EL (cell line): ENCODE results near the gene CDNF.
A peak's percentile ranks its signal among the peaks of the same experiment; 100 is the strongest.
"Not testable (repeated sequence)": the region's sequence is repeated elsewhere in the genome, so short reads cannot be mapped to it uniquely, and the experiment has no call there.

Source experiments
- DNase-seq: peaks from one replicate; pipeline ENCODE4 v3.0.0-alpha.2; 2016

Gene CDNF

DNA sequence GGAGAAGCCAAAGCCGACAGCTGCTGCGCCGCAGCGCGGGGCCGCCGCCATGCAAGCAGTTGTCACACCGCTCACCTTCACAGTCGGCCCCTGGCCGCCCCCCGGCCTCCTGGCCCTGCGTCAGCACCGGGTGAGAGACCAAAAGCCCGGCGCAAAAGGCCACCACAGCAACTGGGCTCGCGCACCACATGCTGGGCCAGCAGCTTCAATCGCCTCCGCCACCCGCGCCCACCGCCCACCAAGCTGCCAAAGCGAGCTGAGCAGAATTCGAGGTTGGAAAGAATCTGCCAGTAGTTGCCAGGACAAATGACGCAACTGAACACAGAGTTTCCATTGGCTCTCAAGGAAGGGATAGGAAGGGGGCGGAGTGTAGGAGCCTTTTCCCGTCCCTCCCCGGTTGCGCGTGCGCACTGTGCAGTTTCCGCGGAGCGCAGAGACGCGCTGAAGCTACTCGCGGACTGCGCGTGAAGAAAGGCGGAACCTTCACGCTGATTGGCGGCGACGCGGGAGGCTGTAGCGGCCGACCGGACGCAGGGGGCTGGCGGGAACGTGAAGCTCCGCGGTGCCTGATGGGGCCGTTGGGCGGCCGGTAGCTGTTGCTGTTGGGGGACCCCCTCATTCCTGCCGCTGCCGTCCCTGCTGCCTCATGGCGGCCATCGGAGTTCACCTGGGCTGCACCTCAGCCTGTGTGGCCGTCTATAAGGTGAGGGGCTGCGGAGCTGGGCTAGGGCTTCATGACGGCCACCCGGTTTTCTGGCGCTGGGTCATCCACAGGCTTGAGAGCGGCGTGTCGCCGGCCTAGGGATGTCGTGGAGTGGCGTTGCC is at the start of gene CDNF, which contains the start of the genes HSPA14 and MSANTD7:
CDNF (minus strand) TSS at position 281 of the 825 bp plus-strand sequence; CDS start at position 190, 91 bp downstream.
HSPA14 (plus strand) TSS at position 550 of the 825 bp plus-strand sequence; CDS start at position 647, 97 bp downstream.
MSANTD7 (plus strand) TSS at position 550 of the 825 bp plus-strand sequence. CDS start 3,979 bp downstream, outside the sequence.
- peak; percentile 99 for DNase-seq

DNA sequence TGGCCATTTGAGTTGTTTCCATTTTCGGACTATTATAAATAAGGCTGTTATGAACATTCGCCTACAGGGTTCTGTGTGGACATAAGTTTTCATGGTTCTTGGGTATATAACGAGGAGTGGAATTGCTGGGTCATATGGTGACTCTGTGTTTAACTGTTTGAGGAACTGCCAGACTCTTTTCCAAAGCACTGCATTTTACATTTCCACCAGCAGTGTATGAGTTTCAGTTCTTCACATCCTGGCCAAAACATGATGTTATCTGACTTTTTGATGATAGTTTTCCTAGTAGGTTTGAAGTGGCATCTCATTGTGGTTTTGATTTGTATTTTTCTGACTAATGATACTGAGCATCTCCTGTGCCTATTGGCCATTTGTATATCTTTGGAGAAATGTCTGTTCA is 46.2 kb upstream of the CDNF start:
- DNase-seq = no peak

DNA sequence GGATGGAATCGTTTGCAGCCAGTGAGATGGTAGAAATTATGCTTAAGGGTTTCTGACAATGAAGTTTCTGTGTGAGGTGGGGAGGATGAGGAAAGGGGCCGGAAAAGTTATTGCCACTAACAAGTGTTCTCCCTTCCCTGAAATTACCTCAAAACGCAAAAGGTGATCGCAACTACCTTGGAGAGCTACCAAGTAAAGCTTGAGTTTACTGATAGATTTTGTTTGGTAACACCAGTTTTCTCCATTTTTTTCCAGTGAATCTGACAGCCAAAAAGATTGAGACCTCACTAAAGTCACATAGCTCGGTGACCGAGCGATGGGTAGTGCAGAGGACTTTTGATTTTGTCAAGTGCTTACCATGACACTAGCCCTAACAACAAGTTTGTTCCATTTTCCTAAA is 42.4 kb upstream of the CDNF start:
- DNase-seq = peak; percentile 6

DNA sequence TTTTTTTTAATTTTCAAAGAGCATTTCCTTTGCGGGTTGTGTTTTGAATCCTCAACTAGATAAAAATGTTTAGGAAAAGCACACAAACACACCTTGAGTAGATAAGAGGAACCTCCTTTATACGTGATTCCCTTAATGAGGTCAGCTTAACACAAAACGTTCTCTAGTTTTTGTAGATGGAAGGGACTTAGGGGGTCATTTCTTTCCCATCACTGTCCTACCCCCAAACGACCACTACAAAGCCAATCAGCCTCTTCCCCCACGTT is 42.0 kb upstream of the CDNF start:
- DNase-seq = no peak

DNA sequence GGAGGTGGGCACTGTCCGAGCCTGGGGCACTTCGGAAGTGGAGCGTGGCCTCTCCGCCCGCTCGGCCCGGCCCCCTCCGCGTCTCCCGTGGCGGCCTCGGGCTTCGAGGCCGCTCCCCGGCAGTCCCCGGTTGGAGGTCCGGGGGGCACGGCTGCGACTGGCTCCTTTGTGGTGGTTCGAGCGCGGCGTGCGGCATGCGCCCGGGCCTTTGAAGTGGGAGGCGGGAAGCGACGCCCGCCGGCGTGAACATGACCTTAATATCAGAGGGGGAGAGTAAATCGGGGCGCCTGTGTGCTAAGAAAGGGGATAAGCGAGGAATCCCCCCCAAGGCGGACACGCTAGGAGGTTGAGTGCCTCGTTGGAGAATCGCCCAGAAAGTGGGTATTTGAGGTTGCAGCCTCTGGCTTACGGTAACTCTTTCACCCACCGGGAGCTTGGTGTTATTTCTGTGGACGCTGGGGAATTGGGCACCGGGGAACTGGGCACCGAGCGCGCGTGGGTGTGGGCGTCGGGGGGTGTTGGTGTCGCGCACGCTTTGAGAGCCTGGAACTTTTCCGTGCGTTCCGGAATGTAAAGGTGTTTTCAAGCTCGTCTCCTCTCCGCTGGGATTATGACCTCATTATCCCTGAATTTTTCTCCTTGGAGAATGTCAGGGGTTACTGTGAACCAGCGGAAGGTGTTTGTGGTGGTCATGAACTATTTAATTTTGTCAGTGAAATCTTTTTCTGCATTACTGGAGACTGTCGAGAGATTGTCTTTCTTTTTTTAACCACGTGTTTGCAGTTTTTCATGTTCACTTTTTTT is 41.5 kb upstream of the CDNF start:
- DNase-seq = peak; percentile 43

DNA sequence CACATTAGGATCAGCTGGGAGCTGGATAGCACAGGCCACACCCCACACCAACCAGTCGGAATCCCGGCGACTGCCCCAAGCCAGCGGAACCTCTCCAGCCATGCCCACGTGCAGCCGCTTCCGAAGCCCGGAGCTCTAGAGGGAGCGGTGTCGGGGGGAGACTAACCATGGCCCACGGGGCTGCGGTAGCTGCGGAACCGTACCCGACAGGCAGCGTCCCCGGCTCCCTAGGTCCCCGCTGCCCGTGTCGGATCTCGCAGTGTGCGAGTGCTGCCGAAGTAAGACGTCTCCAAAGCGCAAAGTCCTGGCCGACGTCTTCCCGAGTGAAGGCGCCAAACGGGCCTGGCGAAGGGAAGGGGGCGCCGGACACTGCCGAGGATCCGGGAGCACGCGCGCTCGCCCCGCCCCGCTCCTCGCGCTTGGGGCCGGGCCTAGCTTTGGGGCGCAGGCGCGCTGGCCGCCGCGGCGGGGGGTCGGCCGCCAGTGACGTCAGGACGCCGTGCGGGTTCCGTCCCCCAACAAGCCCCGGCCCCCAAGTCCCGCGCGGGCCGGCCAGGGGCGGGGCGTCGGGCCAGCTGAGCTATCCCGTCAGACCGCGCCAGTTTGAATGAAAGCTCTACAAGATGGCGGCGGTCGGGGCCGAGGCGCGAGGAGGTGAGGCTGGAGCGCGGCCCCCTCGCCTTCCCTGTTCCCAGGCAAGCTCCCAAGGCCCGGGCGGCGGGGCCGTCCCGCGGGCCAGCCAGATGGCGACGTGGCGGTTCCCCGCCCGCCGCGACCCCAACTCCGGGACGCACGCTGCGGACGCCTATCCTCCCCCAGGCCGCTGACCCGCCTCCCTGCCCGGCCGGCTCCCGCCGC is 40.7 kb upstream of the CDNF start, which contains the start of gene SUV39H2:
SUV39H2 (plus strand) TSS at position 601 of the 858 bp plus-strand sequence; CDS start at position 624, 23 bp downstream.
- DNase-seq = peak; percentile 95

DNA sequence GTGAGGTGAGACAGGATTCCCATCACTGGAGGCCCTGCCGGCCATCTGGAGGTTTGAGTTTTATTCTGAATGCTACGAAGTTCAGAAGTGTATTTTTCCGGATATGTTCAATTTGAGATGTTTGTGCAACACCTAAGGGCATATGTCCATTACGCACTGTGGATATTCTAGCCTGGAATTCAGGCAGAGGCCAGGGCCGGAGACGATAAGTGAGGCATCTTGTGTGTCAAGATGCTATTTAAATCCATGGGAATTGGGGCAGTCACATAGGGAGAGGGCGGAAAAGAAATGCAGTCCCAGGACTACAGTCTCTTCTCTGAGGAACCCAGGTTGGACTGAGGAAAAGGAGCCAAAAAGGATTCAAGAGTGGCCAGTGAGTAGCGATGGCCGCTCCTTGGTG is 38.9 kb upstream of the CDNF start:
- DNase-seq = no peak

DNA sequence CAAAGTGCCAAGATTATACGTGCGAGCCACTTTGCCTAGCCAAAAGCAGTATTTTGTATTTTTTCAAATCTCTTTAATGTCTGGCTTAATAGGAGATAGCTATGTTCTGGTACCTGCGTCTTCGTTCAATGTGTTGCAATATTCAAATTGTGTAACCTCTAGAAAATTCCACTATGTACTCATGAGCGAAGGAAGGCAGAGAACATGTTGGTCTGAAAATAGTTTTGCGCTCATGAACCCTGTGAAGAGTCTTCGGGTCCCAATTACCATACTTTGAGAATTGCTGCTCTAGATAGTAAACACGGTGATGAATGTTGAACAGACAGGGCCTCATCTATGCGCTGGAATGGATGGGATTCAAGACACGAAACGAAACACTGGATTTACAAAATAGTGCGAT is 38.1 kb upstream of the CDNF start:
- no peak for DNase-seq

DNA sequence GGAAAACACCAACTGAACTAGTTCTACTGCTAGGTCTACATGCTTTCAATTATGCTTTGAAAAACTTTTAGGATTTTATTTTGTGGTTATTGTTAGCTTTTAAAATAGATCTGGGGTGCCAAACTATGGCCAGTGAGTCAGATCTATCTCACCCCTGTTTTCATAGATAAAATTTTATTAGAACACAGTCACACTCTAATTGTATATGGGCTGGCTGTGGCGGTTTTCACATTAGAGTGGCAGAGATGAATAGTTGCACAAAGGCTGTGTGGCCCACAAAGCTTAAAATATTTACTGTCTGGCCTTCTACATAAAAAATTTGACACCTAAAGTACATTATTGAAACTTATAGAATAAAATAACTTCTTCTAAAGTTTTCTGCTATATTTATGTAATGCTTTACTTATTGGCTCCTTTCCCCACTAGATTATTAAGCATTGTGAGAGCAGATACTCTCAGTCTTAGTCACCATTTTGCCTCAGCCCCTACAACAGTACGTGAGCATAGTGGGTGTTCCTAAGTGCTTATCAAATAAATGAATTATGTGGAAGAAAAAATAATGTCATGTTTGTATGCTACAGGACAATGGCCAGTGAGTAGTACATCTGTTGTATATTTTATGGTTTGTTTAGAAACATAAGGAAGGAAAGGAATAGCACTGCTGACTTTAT is 35.4 kb upstream of the CDNF start:
- peak; percentile 78 for DNase-seq

DNA sequence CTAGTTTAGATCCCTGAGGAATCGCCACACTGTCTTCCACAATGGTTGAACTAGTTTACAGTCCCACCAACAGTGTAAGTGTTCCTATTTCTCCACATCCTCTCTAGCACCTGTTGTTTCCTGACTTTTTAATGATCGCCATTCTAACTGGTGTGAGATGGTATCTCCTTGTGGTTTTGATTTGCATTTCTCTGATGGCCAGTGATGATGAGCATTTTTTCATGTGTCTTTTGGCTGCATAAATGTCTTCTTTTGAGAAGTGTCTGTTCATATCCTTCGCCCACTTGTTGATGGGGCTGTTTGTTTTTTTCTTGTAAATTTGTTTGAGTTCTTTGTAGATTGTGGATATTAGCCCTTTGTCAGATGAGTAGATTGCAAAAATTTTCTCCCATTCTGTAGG is 27.0 kb upstream of the CDNF start:
- DNase-seq = not testable (repeated sequence)

DNA sequence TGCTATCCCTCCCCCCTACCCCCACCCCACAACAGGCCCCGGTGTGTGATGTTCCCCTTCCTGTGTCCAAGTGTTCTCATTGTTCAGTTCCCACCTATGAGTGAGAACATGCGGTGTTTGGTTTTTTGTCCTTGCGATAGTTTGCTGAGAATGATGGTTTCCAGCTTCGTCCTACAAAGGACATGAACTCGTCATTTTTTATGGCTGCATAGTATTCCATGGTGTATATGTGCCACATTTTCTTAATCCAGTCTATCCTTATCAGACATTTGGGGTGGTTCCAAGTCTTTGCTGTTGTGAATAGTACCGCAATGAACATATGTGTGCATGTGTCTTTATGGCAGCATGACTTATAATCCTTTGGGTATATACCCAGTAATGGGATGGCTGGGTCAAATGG is 26.6 kb upstream of the CDNF start:
- DNase-seq = not testable (repeated sequence)

DNA sequence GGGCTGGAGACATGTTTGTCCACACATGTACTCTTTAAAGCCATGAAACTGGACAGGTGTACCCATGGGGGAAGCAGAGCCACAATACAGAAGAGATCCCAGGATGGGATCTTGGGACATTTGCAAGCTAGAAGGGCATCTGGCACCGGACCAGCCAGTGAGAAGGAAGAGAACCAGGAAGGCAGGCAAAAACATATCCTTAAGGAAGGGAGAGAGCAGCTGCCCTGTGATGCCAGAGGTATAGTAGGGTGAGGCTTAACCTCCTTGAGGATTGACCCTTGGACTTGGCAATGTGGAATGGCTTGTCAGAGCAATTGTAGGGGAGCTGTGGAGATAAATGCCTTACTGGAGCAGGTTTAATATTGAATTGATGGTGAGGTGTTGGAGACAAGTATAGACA is 23.0 kb upstream of the CDNF start:
- no peak for DNase-seq

DNA sequence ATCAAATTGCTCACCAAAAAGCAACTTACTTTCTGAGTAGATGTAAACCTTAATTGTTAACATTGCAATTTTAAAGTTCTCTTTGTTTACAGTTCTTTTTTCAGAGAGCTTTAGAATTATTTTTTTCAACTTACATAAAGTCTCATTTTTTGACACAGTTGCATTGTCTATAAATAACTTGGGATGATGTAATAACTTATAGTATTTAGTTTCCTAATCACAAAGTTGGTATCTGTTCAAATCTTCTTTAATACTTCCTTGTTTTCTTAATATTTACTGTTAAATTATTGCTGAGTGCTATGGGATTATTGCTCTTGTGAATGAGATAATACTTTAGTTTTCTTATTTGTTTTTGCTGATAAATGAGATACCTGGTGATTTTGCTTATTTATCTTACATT is 21.9 kb upstream of the CDNF start:
- DNase-seq = no peak

DNA sequence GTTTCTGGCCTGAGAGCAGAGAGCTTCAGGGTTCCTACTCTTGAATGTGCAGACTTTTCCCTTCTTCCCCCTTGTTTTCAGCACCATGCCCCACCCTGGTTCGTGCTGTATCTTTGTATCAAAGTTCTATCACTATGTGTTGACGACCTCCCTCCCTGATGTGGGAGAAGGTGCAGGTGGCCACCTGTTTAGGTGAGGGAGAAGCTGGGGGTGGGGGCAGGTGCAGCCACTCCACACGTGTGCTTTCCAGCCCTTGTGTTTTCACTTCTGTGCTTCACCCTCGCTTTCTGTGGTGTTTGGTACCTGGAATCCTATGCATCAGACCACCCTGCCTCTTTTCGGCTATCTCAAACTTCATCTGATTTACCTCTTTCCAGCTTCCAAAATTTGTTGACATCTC is 21.2 kb upstream of the CDNF start:
- DNase-seq = no peak

DNA sequence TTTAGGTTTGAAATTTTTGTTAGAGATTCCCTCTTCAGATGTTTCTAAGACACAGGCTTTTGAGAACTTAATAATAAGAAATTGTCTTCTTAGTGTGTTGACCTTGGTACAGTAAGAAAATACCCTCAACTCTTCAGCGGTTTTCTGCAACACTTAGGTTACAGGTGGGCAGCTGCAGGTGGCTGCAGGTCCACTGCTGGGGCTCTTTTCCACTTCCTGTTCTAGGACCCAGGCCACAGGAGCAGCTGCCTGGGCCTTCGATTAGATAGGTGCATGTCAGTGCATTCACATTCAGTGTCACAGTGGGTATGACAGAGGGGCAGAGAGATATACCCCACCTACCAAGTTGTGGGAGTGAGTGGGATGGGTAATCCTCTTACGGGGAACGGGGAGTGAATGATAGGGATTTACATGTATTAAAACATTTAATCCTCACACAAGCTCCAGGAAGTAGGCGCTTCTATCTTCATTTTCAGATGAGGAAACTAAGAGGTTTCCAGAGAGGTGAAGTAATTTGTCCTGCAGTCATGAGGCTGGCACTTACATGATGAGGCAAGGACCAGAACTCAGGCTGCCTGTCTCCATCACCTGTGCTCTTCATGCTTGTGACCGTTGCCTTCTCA is 20.6 kb upstream of the CDNF start:
- DNase-seq = no peak

DNA sequence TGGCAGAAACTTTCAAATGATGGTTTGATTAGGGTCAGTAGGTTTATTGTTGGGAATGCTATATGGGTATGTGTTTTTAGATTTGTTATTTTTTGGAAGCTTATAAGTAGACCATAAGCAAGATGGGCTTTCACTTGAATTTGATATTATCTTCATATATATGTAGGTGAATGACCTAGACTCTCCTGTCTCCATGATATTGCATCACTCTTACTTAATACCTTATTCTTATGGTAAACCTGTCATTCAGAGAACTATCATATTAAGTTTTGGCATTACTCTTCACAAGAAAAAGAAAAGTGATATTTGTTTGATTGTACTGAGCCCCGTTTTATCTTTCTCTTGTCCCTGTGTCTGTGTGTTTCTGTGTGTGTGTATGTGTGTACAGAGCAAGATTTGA is 17.6 kb upstream of the CDNF start:
- no peak for DNase-seq

DNA sequence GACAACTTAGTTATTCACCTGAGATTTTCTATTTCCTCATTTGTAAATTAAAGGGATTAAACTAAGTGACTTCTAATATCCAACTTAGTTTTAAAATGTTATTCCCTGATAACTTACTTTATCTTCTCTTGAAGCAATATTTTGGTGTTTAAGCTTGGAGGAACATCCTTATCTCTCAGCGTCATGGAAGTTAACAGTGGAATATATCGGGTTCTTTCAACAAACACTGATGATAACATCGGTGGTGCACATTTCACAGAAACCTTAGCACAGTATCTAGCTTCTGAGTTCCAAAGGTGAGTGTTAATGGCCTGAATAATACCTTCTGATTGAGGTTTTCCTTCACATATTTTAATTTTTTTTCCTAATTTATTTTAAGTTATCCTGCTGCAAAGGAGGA is 14.4 kb upstream of the CDNF start:
- no peak for DNase-seq

DNA sequence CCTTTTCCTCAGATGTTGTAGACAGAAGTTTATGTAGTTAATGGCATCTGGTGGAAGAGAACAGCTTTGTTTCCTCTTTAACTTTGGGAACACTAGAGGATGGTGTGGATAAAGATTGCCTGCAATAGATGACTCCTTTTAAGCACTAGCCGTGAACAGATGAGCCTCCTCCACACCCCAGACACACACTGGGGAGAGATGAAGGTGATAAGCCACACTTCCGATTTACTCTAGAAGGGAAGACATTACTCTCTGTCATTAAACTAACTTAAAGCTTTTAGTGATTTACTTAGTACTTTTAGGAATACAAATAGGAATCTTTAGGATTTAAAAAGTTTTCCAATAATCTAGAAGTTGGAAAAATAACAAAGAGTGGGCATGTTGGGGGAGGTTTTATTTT is 7.1 kb upstream of the CDNF start:
- no peak for DNase-seq

DNA sequence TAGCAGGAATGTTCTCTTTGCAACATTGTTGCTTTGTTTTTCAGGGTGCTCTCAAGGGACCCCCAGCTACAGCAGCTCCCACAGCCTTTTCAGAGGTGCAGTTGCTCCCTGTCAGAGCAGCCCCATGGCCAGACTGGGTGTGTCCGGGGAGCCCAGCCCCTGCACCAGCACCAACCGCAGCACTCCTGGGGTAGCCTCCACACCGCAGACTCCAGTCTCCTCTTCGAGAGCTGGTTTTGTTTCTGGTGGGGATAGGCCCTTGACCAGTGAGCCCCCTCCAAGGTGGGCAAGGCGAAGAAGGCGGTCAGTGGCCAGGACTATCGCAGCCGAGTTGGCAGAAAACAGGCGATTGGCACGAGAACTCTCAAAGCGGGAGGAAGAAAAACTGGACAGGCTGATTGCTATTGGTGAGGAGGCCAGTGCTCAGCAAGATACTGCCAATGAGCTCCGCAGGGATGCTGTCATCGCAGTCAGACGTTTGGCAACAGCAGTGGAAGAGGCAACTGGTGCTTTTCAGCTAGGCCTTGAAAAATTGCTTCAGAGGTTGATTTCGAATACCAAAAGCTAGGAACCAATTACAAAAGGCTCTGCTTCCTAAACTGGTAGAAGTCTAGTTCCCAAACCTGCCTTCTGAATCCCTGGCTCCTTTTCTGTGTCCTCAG is 5.6 kb upstream of the CDNF start:
- no peak for DNase-seq

DNA sequence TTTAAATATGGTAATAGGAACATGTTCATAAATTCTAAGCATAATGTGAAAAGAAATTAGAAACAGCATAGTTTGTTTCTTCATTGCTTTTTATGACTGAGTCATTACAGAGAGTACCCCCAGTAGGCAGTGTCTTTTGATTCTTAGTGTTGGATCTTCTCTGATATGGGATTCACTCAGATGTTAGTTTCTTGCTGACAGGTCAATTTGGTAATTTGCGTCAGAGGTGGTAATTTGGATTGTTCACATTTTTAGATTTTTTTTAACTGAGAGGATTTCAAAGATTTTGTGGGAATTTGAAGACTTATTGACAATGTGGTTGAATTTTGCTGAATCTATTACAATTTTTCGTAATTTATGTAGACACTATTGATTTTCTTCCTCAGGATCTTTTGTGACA is 2.3 kb upstream of the CDNF start:
- no peak for DNase-seq

DNA sequence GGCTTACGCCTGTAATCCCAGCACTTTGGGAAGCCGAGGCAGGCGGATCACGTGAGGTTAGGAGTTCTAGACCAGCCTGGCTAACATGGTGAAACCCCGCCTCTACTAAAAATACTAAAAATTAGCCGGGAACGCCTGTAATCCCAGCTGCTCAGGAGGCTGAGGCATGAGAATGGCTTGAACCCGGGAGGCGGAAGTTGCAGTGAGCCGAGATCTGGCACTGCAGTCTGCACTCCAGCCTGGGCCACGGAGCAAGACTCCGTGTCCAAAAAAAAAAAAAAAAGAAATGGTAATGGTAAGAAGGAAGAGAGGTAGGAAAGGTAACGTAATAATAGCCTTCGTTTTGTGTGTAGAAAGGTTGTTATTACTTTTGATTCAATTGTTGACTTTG is 1.5 kb upstream of the CDNF start:
- peak; percentile 50 for DNase-seq
